Measurements from ENCODE around the gene HRK. TPM values are rescaled to one million over a fixed set of nuclear protein-coding genes. Genes with fewer than 3 reads are reported as not detected.

The HRK gene
- total and polyA plus RNA-seq, 10 of the 15 experiments (the other 5 are each of a cell fraction or from before 2014, with no cell fraction given) = not detected

GRCh38 chr12:116867523-116867922 lies 13.7 kb downstream of the HRK start:
- ChIA-PET POLR2A (no interaction called here), SMC1A (ENCODE audit: uncharacterized antibody, unreplicated experiment) (no interaction called here), RAD21 (ENCODE audit: unreplicated experiment) (no interaction called here), CTCF (no interaction called here)
- intact Hi-C loops (cut with micrococcal nuclease; ENCODE audit: unreplicated experiment) = no loop called here
- ATAC-seq = no peak
- DNase-seq (ENCODE audit: low read depth, low spot score) = no peak
- no peaks in the 10 kb centered on the region; a peak in 1 of 4 replicates for H3K27me3 ChIP-seq (replicated peaks in 1 of 2; ENCODE audit: control insufficient read depth in 2 of 2, insufficient read depth in 2 of 2, low read length in 1 of 2)
- H4K20me1 ChIP-seq (ENCODE audit: control insufficient read depth, insufficient read depth) = no peaks in the 10 kb centered on the region
- H3K4me3 ChIP-seq = no peak overlapping the region
- H3K9me3 ChIP-seq (replicated peaks; ENCODE audit: control insufficient read depth, insufficient read depth, low read length) = no peaks in the 10 kb centered on the region
- H3K36me3 ChIP-seq (ENCODE audit: control insufficient read depth in 2 of 2, insufficient read depth in 2 of 2, low read length in 1 of 2) = no peaks in the 10 kb centered on the region
- no peak overlapping the region for H2AFZ ChIP-seq (ENCODE audit: control insufficient read depth, low read depth, low read length)
- WGBS (ENCODE audit: insufficient coverage, insufficient replicate concordance, low lambda C conversion rate, missing lambda C conversion rate) = 68% methylated on average over 2 of the region's 2 CpGs
- no peaks in the 10 kb centered on the region for H3K79me2 ChIP-seq (ENCODE audit: control insufficient read depth, insufficient read depth, low read length)
- peak in 1 of 2 experiments; percentile 57; a peak in 1 of 4 replicates for TF ChIP-seq SRF (IDR thresholded peaks at IDR 0.05; ENCODE audit: low read depth in 2 of 2, low read length in 2 of 2)
- TF ChIP-seq ZNF217 (IDR thresholded peaks at IDR 0.05) = no peak
- H3K4me1 ChIP-seq (ENCODE audit: control insufficient read depth, insufficient read depth, low read length) = no peaks in the 10 kb centered on the region; the same call in 1 of the 2 replicates
- BruUV-seq (replicated peaks) = no TSS peak
- in situ Hi-C loops (cut with MboI) = no loop called here
- no peak overlapping the region for H3K27ac ChIP-seq (ENCODE audit: control insufficient read depth, insufficient read depth)
- no peak for FAIRE-seq
- no peak overlapping the region for H3K4me2 ChIP-seq (ENCODE audit: control insufficient read depth, insufficient read depth)
- no peak overlapping the region for H3K9ac ChIP-seq (ENCODE audit: control insufficient read depth, insufficient read depth, low read length)

GRCh38 chr12:116864371-116865160 lies 16.7 kb downstream of the HRK start:
- Histone ChIP-seq H3K27ac (ENCODE audit: control insufficient read depth, insufficient read depth) (no peak overlapping the region), H2AFZ (ENCODE audit: control insufficient read depth, low read depth, low read length) (no peak overlapping the region), H3K4me3 (no peak overlapping the region), H3K27me3 (replicated peaks in 1 of 2; ENCODE audit: control insufficient read depth in 2 of 2, insufficient read depth in 2 of 2, low read length in 1 of 2) (no peaks in the 10 kb centered on the region), H3K9ac (ENCODE audit: control insufficient read depth, insufficient read depth, low read length) (no peak overlapping the region), H3K9me3 (replicated peaks; ENCODE audit: control insufficient read depth, insufficient read depth, low read length) (no peaks in the 10 kb centered on the region), H3K4me2 (ENCODE audit: control insufficient read depth, insufficient read depth) (no peak overlapping the region), H3K36me3 (ENCODE audit: control insufficient read depth in 2 of 2, insufficient read depth in 2 of 2, low read length in 1 of 2) (no peaks in the 10 kb centered on the region), H3K79me2 (ENCODE audit: control insufficient read depth, insufficient read depth, low read length) (no peaks in the 10 kb centered on the region), H3K4me1 (ENCODE audit: control insufficient read depth, insufficient read depth, low read length) (peaks cover 16% of the 10 kb centered on the region), H4K20me1 (ENCODE audit: control insufficient read depth, insufficient read depth) (no peaks in the 10 kb centered on the region)
- RAD21 ChIA-PET (ENCODE audit: unreplicated experiment) = no interaction called here
- intact Hi-C loops (cut with micrococcal nuclease; ENCODE audit: unreplicated experiment) (no loop called here), in situ Hi-C loops (cut with MboI) (no loop called here)
- FAIRE-seq (no peak), DNase-seq (ENCODE audit: low read depth, low spot score) (no peak), ATAC-seq (no peak)
- CTCF ChIA-PET = no interaction called here
- POLR2A ChIA-PET = no interaction called here
- no TSS peak for BruUV-seq (replicated peaks)
- SMC1A ChIA-PET (ENCODE audit: uncharacterized antibody, unreplicated experiment) = no interaction called here
- WGBS (ENCODE audit: insufficient coverage, insufficient replicate concordance, low lambda C conversion rate, missing lambda C conversion rate) = 68% methylated on average over 13 of the region's 13 CpGs
- TF ChIP-seq USF2 (IDR thresholded peaks at IDR 0.05; ENCODE audit: borderline replicate concordance, low read depth, low read length) = no peak
- TF ChIP-seq CHD2 (IDR thresholded peaks at IDR 0.05; ENCODE audit: borderline replicate concordance, low read depth, low read length) = no peak
- no peak for TF ChIP-seq BCL3 (IDR thresholded peaks at IDR 0.05; ENCODE audit: borderline replicate concordance, insufficient read depth, low read depth, low read length, poor library complexity, severe bottlenecking)
- no peak for TF ChIP-seq EGR1 (IDR thresholded peaks at IDR 0.05; ENCODE audit: borderline replicate concordance in 1 of 2, low read depth in 2 of 2, low read length in 2 of 2)

Data from GM12878 (cell line).